SU-DHL-6 (cell line): ENCODE measurements around the gene DRD4.

Experiments used
- H2AFZ ChIP-seq: fragments of 200-600 bp; sonication (generic); 2 replicates; pipeline ENCODE4 v1.6.1; 2014; ENCODE audit warnings: low read depth, mild to moderate bottlenecking, moderate library complexity, mixed read lengths, antibody characterized with exemption, low read length; ENCODE audit not compliant: severe bottlenecking
- H3F3A ChIP-seq: fragments of 200-600 bp; shearing (Covaris generic); 2 replicates; pipeline ENCODE4 v1.6.0; 2016; ENCODE audit warnings: antibody characterized with exemption, mild to moderate bottlenecking; ENCODE audit not compliant: insufficient read depth
- H3K27ac ChIP-seq: fragments of 200-600 bp; sonication (generic); 2 replicates; pipeline ENCODE4 v1.5.1; 2016; ENCODE audit warnings: low read depth, mild to moderate bottlenecking, low read length, moderate library complexity, mixed read lengths
- H3K27me3 ChIP-seq: fragments of 200-600 bp; sonication (generic), shearing (Covaris generic); 2 replicates; pipeline ENCODE4 v1.6.0; 2014; ENCODE audit warnings: mild to moderate bottlenecking, low read length
- H3K36me3 ChIP-seq: fragments of 200-600 bp; sonication (generic); 2 replicates; pipeline ENCODE4 v1.6.1; 2014; ENCODE audit warnings: mild to moderate bottlenecking, low read length, mixed read lengths
- H3K4me2 ChIP-seq: fragments of 300-600, 200-600 bp; shearing (Covaris generic), sonication (generic); 2 replicates; pipeline ENCODE4 v1.6.0; 2014; ENCODE audit warnings: low read length, low read depth, mild to moderate bottlenecking; ENCODE audit not compliant: poor library complexity, severe bottlenecking
- H3K4me3 ChIP-seq: fragments of 200-600 bp; sonication (generic); 2 replicates; pipeline ENCODE4 v1.5.1; 2014; ENCODE audit warnings: antibody characterized with exemption, low read length, mild to moderate bottlenecking, mixed read lengths; ENCODE audit not compliant: insufficient read depth, poor library complexity, severe bottlenecking
- H3K79me2 ChIP-seq: fragments of 200-600 bp; sonication (generic); 2 replicates; pipeline ENCODE4 v1.6.1; 2014; ENCODE audit warnings: mild to moderate bottlenecking, low read length, moderate library complexity; ENCODE audit not compliant: insufficient read depth
- H3K9ac ChIP-seq: fragments of 200-600 bp; sonication (generic); 2 replicates; pipeline ENCODE4 v1.7.0; 2014; ENCODE audit warnings: mild to moderate bottlenecking, low read length
- H3K9me2 ChIP-seq: fragments of 200-600 bp; sonication (generic); replicated peaks from 2 replicates; pipeline ENCODE4 v1.6.1; 2014; ENCODE audit warnings: low read length; ENCODE audit not compliant: insufficient read depth
- H3K9me3 ChIP-seq: fragments of 200-600 bp; sonication (generic); 2 replicates; pipeline ENCODE4 v1.6.1; 2014; ENCODE audit warnings: low read length, mixed read lengths; ENCODE audit not compliant: insufficient read depth
- H4K20me1 ChIP-seq: fragments of 200-600 bp; sonication (generic); 2 replicates; pipeline ENCODE4 v1.6.1; 2014; ENCODE audit warnings: low read depth, mild to moderate bottlenecking, antibody characterized with exemption, low read length, moderate library complexity, mixed read lengths
- EZH2phosphoT487 ChIP-seq: fragments of 200-600 bp; sonication (generic), shearing (Covaris generic); conservative IDR thresholded peaks from 2 replicates; pipeline ENCODE4 v1.6.1; 2018; ENCODE audit warnings: mild to moderate bottlenecking, antibody characterized with exemption, low read length, moderate library complexity, mixed read lengths
- TF ChIP-seq, protein P1 (sequence below): fragments of 200-600 bp; sonication (generic); IDR thresholded peaks from one replicate; pipeline ENCODE4 v1.5.1; 2017; ENCODE audit warnings: antibody characterized with exemption, mild to moderate bottlenecking, low read length, moderate library complexity; ENCODE audit not compliant: insufficient read depth, poor library complexity, severe bottlenecking

DRD4 gene

DNA sequence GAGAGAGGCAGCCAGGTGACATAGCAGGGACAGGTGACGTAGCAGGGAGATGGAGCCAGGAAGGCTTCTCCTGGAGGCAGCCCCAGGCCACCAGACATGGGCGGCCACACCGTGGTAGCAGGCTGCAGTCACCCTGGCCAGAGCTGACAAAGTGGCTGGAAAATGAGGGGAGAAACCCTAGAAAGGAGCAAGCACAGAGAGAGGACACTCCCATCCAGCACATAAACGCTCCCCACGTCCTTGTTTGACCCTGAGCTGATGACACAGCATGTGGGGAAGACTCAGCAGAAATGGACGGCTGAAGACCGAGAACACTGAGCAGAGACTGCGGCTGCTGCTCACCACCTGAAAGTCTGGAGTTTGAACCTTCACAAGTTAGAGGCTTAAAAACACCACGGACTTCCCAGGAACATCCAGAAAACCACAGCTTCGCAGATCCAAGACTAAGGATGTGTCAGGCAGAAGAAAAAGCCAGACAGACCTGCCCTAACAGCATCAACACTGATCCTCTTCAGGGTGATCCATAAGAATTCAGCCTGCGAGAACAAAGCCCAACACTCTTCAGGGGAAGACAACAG is 28.7 kb downstream of the DRD4 start:
- Histone ChIP-seq H4K20me1 (no peaks in the 10 kb centered on the region), H2AFZ (no peak overlapping the region), H3K9me2 (no peaks in the 10 kb centered on the region), H3K4me3 (no peak overlapping the region), H3K9me3 (no peaks in the 10 kb centered on the region), H3K79me2 (no peaks in the 10 kb centered on the region), H3F3A (no peaks in the 10 kb centered on the region), H3K36me3 (no peaks in the 10 kb centered on the region), H3K4me2 (no peak overlapping the region), H3K27me3 (no peaks in the 10 kb centered on the region), H3K27ac (no peak overlapping the region), H3K9ac (no peak overlapping the region)
- TF ChIP-seq, protein P1, sequence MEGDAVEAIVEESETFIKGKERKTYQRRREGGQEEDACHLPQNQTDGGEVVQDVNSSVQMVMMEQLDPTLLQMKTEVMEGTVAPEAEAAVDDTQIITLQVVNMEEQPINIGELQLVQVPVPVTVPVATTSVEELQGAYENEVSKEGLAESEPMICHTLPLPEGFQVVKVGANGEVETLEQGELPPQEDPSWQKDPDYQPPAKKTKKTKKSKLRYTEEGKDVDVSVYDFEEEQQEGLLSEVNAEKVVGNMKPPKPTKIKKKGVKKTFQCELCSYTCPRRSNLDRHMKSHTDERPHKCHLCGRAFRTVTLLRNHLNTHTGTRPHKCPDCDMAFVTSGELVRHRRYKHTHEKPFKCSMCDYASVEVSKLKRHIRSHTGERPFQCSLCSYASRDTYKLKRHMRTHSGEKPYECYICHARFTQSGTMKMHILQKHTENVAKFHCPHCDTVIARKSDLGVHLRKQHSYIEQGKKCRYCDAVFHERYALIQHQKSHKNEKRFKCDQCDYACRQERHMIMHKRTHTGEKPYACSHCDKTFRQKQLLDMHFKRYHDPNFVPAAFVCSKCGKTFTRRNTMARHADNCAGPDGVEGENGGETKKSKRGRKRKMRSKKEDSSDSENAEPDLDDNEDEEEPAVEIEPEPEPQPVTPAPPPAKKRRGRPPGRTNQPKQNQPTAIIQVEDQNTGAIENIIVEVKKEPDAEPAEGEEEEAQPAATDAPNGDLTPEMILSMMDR = no peak
- TF ChIP-seq EZH2phosphoT487 = no peak

DNA sequence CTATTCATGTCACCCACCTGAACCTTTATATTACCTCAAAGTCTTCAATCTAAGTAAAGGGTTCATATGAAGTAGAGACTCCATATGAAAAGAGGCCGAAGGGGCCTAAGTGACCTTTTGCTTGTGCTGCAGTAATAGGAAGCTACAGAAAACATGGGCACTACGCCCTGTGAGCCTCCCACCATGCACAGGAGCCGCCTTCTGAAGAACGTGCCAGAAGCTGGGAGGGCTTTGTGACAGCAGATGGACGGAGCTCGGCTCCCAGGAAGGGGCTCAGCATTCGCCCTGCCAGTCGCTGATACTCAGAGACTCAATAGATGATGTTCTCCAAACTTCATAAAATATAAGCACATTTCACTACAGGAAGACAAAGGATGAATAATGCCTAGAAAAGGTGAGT is 36.8 kb downstream of the DRD4 start:
- H3K36me3 ChIP-seq = peaks cover 6% of the 10 kb centered on the region; the same call in 1 of the 2 replicates

DNA sequence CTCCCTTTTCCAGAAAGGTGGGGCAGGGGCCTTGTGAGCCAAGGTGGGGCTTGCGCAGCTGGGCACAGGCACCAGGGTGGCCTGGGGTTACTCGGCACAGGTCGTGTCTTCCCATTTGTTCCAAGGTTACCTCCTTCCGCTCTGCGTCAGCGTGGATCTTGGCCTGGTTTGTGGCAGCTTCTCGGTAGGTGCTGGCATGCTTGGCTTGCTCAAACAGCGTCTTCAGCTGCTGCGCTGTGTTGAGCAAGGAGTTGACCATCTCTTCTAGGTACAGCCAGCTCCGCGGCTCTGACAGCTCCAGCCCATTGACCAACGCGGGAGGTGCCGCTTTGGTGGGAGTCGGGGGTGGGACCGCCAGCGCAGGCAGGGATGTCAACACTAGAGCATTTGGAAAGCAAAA is 37.3 kb downstream of the DRD4 start:
- Histone ChIP-seq H2AFZ (no peak overlapping the region), H3K9me2 (no peaks in the 10 kb centered on the region), H3K36me3 (peaks cover 6% of the 10 kb centered on the region; the same call in 1 of the 2 replicates), H3K4me3 (no peak overlapping the region), H3K27me3 (no peaks in the 10 kb centered on the region), H3K79me2 (no peaks in the 10 kb centered on the region), H3F3A (no peaks in the 10 kb centered on the region), H4K20me1 (no peaks in the 10 kb centered on the region), H3K9me3 (no peaks in the 10 kb centered on the region), H3K4me2 (no peak overlapping the region), H3K27ac (no peak overlapping the region), H3K9ac (no peak overlapping the region)
- TF ChIP-seq EZH2phosphoT487 = no peak
- TF ChIP-seq, protein P1 = no peak

More for the DNA sequence above, 36.8 kb downstream of the DRD4 start:
- TF ChIP-seq EZH2phosphoT487 = no peak
- TF ChIP-seq, protein P1 = no peak
- Histone ChIP-seq H3F3A (no peaks in the 10 kb centered on the region), H3K27me3 (no peaks in the 10 kb centered on the region), H3K4me3 (no peak overlapping the region), H3K9ac (no peak overlapping the region), H3K27ac (no peak overlapping the region), H3K79me2 (no peaks in the 10 kb centered on the region), H3K9me2 (no peaks in the 10 kb centered on the region), H4K20me1 (no peaks in the 10 kb centered on the region), H3K9me3 (no peaks in the 10 kb centered on the region), H3K4me2 (no peak overlapping the region), H2AFZ (no peak overlapping the region)
